Measurements from ENCODE around the gene GLRX2. TPM values are rescaled to one million over a fixed set of nuclear protein-coding genes. Genes with fewer than 3 reads are reported as not detected.

Gene GLRX2
- total RNA-seq, 1 experiment from 2014 or later = 74.2 TPM

- POLR2A ChIA-PET = interaction anchor here (0.7 to 14.1 kb wide), 3 partner anchors 7 to 12 kb away, joined by 3 to 302 read pairs (median 4); partner anchors contain the start of gene CDC73
- intact Hi-C loops (cut with micrococcal nuclease) = no loop called here
- Mint-ChIP-seq H3K27me3 (ENCODE audit: insufficient read depth, unreplicated experiment) (no peaks in the 10 kb centered on the region), H3K27ac (ENCODE audit: low read depth, unreplicated experiment) (no peak overlapping the region), H3K4me3 (ENCODE audit: unreplicated experiment) (no peak overlapping the region), H3K36me3 (ENCODE audit: insufficient read depth, unreplicated experiment) (no peaks in the 10 kb centered on the region), H3K9me3 (ENCODE audit: unreplicated experiment) (no peaks in the 10 kb centered on the region), H3K4me1 (ENCODE audit: insufficient read depth, unreplicated experiment) (peaks cover 34% of the 10 kb centered on the region)
- no TSS peak for BruUV-seq (replicated peaks)
- CTCF ChIA-PET = no interaction called here
- TF ChIP-seq, protein P1, sequence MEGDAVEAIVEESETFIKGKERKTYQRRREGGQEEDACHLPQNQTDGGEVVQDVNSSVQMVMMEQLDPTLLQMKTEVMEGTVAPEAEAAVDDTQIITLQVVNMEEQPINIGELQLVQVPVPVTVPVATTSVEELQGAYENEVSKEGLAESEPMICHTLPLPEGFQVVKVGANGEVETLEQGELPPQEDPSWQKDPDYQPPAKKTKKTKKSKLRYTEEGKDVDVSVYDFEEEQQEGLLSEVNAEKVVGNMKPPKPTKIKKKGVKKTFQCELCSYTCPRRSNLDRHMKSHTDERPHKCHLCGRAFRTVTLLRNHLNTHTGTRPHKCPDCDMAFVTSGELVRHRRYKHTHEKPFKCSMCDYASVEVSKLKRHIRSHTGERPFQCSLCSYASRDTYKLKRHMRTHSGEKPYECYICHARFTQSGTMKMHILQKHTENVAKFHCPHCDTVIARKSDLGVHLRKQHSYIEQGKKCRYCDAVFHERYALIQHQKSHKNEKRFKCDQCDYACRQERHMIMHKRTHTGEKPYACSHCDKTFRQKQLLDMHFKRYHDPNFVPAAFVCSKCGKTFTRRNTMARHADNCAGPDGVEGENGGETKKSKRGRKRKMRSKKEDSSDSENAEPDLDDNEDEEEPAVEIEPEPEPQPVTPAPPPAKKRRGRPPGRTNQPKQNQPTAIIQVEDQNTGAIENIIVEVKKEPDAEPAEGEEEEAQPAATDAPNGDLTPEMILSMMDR (IDR thresholded peaks at IDR 0.05; ENCODE audit: unreplicated experiment) = no peak
- DNase-seq (ENCODE audit: unreplicated experiment) = no peak
Measured at GRCh38 chr1:193113992-193114332, 8.7 kb upstream of the GLRX2 start.

GRCh38 chr1:193113258-193113991 lies 8.2 kb upstream of the GLRX2 start:
- H3K27me3 Mint-ChIP-seq (ENCODE audit: insufficient read depth, unreplicated experiment) = no peaks in the 10 kb centered on the region
- no TSS peak for BruUV-seq (replicated peaks)
- H3K4me3 Mint-ChIP-seq (ENCODE audit: unreplicated experiment) = no peak overlapping the region
- ChIA-PET POLR2A (interaction anchor here (0.7 to 14.1 kb wide), 4 partner anchors 7 to 55 kb away, joined by 3 to 302 read pairs (median 10); partner anchors contain the start of genes CDC73, RO60 and UCHL5), CTCF (interaction anchor here (0.6 to 2.7 kb wide), 2 partner anchors 8 to 1568 kb away, joined by 3 to 16 read pairs; partner anchors contain the start of gene CDC73)
- peaks cover 34% of the 10 kb centered on the region for H3K4me1 Mint-ChIP-seq (ENCODE audit: insufficient read depth, unreplicated experiment)
- H3K27ac Mint-ChIP-seq (ENCODE audit: low read depth, unreplicated experiment) = no peak overlapping the region
- intact Hi-C loops (cut with micrococcal nuclease) = no loop called here
- TF ChIP-seq, protein P1 (IDR thresholded peaks at IDR 0.05; ENCODE audit: unreplicated experiment) = no peak
- DNase-seq (ENCODE audit: unreplicated experiment) = no peak
- H3K9me3 Mint-ChIP-seq (ENCODE audit: unreplicated experiment) = no peaks in the 10 kb centered on the region
- no peaks in the 10 kb centered on the region for H3K36me3 Mint-ChIP-seq (ENCODE audit: insufficient read depth, unreplicated experiment)

- ChIA-PET POLR2A (interaction anchor here (0.6 to 14.1 kb wide), 6 partner anchors 9 to 302 kb away, joined by 3 to 302 read pairs (median 4); partner anchors contain the start of genes CDC73, RGS2, RO60 and UCHL5), CTCF (interaction anchor here (0.9 to 2.7 kb wide), 3 partner anchors 9 to 532 kb away, joined by 4 to 16 read pairs (median 5); partner anchors contain the start of gene CDC73)
- no peak overlapping the region for H3K4me3 Mint-ChIP-seq (ENCODE audit: unreplicated experiment)
- no TSS peak for BruUV-seq (replicated peaks)
- TF ChIP-seq, protein P1 (IDR thresholded peaks at IDR 0.05; ENCODE audit: unreplicated experiment) = no peak
- H3K9me3 Mint-ChIP-seq (ENCODE audit: unreplicated experiment) = no peaks in the 10 kb centered on the region
- intact Hi-C loops (cut with micrococcal nuclease) = no loop called here
- H3K27me3 Mint-ChIP-seq (ENCODE audit: insufficient read depth, unreplicated experiment) = no peaks in the 10 kb centered on the region
- peak overlapping the region; percentile 65 for H3K27ac Mint-ChIP-seq (ENCODE audit: low read depth, unreplicated experiment)
- H3K4me1 Mint-ChIP-seq (ENCODE audit: insufficient read depth, unreplicated experiment) = peaks cover 34% of the 10 kb centered on the region
- H3K36me3 Mint-ChIP-seq (ENCODE audit: insufficient read depth, unreplicated experiment) = no peaks in the 10 kb centered on the region
- DNase-seq (ENCODE audit: unreplicated experiment) = peak; percentile 92
Measured at GRCh38 chr1:193111641-193112090, 6.5 kb upstream of the GLRX2 start.

DNA sequence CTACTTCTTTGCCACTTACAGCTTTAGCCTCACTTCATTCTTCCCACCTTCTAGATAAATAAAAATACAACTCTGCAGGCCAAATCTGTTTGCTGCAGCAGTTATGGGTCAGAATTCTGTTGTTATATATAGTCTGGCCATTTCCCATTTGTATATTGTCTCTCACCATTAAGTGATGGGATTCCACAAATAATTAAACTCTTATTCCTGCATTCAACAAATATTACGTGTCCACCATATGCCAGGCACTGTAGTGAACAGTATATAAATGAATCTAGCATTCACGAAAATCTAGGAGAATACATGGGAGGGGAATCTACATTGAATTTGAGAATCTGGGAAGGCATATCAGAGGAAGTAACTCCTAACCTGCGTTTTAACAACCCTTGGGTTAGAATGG lies 5.7 kb upstream of the GLRX2 start:
- peaks cover 29% of the 10 kb centered on the region for H3K4me1 Mint-ChIP-seq (ENCODE audit: insufficient read depth, unreplicated experiment)
- H3K36me3 Mint-ChIP-seq (ENCODE audit: insufficient read depth, unreplicated experiment) = no peaks in the 10 kb centered on the region
- TSS peak; percentile 39 for BruUV-seq (replicated peaks)
- no peak for DNase-seq (ENCODE audit: unreplicated experiment)
- TF ChIP-seq, protein P1 (IDR thresholded peaks at IDR 0.05; ENCODE audit: unreplicated experiment) = no peak
- no peaks in the 10 kb centered on the region for H3K27me3 Mint-ChIP-seq (ENCODE audit: insufficient read depth, unreplicated experiment)
- no peak overlapping the region for H3K4me3 Mint-ChIP-seq (ENCODE audit: unreplicated experiment)
- ChIA-PET POLR2A (interaction anchor here (4.0 to 14.1 kb wide), 2 partner anchors 10 to 52 kb away, joined by 15 to 302 read pairs; partner anchors contain the start of genes CDC73, RO60 and UCHL5), CTCF (interaction anchor here (2.7 to 9.2 kb wide), 2 partner anchors 10 to 11 kb away, joined by 16 to 114 read pairs; partner anchors contain the start of gene CDC73)
- peak overlapping the region; percentile 65 for H3K27ac Mint-ChIP-seq (ENCODE audit: low read depth, unreplicated experiment)
- intact Hi-C loops (cut with micrococcal nuclease) = no loop called here
- no peaks in the 10 kb centered on the region for H3K9me3 Mint-ChIP-seq (ENCODE audit: unreplicated experiment)
